NCI-H345 treated with DMSO at 0.1 percent for 48 hours (cell line): ENCODE results near the gene MLF1.

Experiments used
- DNase-seq: peaks from one replicate; lab custom pipeline; 2025; ENCODE audit not compliant: unreplicated experiment; lab: John Stamatoyannopoulos, UW

Gene MLF1

DNA sequence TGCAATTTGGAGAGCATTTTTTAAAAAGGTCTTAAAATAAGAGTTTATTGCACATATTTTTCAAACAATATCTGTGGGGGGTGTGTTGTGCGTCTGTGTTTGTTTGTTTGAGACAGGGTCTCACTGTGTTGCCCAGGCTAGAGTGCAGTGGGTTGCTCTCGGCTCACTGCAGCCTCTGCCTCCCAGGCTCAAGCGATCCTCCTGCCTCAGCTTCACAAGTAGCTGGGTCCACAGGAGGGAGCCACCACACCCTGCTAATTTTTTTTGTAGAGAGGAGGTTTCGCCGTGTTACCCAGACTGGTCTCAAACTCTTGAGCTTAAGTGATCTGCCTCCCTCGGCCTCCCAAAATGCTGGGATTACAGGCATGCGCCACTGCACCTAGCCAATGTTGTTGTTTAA lies 2.7 kb downstream of the MLF1 start:
- DNase-seq: no peak

DNA sequence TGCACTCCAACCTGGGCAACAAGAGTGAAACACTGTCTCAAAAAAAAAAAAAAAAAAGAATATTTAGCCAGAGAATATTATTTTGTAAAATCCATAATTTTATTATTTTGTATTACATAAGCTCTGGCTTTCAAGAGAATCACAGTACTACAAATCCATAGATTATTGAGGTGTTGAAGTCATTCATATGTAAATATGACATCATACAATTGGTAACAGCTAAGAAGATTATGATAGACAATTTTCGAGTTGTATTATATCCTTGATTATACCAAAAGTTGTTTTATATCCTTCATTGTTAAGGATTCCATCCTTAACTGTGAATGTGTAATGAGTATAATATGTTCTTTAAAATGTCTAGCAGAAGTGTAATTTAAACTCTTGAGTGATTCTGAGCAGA lies 3.7 kb downstream of the MLF1 start:
- DNase-seq: no peak

DNA sequence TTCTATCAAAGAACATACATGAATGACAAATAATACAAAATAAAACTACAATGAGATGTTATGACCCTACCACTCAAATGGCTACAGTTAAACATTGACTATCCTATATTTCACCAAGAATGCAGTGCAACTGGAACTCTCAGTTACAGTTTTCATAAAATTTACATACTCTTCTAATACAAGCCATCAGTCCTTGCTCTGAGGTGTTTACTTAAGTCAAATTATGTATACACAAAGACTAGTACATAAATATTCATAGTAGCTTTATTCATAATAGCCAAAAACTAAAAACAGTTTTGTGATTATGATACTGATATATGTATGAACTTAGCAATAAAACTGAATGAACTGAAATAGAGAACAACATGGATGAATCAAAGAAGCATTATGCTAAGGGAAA lies 19.2 kb downstream of the MLF1 start:
- no peak for DNase-seq

DNA sequence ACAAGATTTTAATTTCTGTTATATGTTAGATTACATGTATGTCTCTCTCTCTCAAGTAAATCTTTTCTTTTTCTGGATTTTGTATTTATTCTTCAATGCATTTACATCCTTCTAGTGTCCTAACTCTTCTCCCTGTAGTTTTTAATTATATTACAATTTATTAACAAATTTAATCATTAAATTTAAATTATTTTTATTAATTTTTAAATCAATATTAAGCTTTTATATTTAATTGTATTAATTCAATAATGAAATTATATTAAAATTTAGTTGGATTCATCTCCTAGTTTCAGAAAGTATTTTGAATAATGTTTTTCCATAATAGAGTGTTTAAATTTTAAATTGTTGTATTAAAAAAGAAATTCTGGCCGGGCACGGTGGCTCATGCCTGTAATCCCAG lies 29.8 kb downstream of the MLF1 start:
- DNase-seq: no peak

DNA sequence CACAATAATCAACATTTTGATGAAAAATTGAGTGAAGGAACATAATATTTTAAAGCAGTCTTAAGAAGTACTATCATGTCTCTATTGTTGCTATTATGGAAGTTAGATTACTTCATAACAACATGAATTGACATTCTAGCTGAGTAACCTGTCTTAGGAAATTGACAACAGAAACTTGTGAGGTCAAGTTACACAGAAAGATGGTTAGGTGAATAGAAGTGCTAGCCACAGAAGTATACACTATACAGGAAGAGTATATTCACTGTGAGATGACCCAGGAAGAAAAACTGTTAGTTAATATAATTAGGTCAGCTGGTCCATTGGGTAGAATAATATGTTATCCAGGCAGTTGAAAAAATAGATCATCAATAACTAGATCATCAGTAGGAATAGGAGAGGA lies 31.2 kb downstream of the MLF1 start:
- no peak for DNase-seq

DNA sequence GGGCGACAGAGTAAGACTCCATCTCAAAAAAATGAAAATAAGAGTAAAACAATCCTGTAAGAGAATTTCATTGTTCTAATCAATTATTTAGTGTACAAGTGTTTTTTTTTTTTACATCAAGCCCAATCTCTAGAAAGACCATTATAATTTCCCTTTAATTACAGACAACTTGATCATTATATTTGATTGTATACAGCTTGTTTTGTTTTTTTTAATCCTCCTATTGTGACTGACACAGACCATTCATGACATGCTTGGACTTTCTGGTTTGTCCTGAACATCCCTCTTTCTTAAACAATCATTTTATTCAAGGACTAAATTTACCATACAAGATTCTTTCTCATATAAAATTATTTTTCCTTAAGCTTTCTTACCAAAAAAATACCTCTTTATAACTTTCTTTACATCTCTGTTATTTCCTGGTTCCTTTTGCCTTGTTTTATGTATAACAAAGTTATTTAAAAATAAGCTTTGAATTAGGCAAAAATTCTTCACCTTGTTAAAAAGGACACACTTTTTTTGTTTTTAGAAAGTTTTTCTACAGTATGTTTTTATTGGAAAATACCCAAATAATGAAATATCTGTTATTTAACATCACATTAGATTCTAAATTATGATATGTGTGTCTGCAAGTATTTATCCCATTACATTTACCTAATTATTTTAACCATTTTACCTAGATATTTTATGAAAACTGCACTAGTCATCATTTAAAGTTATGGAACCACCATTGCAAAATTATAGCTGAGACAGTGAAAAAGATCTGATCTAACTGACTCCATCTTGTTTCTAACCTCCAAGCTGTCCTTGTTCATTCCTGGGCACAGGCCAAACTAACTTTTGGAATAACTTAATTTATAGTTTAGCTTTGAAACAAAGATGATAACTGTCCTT lies 47.2 kb downstream of the MLF1 start:
- no peak for DNase-seq

DNA sequence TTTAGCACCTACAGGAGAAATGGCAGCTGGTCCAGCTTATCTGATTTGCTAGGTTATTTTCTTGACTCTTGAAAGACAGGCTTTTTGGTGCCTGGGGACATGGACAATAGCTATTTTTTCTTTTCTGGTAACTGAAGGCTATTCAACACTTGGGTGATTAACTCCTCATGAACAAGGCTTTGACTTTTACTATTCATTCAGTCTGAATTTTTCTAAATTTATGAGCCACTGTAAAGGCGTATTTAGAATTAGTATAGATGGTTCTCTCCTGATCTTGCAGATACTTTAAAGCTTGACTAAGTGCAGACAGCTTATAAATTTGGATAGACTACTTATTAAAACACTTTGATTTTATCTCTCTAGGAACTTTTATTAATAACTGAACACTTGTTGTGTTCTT lies 54.9 kb downstream of the MLF1 start:
- DNase-seq: no peak

DNA sequence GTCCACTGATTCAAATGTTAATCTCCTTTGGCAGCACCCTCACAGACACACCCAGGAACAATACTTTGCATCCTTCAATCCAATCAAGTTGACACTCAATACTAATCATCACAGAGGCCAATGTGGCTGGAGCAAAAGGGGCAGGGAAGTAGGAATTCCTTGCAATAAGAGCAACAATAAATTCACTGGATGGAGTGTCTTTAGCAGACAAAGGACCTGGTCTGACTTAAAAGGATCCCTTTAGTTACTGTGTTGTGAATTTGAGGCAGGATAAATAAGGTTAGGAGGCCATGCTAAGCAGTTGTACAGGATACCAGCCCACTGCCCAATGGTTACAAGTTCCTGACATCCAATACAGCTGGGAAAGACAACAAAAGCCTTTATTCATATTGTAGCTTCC lies 61.0 kb downstream of the MLF1 start:
- DNase-seq: no peak

DNA sequence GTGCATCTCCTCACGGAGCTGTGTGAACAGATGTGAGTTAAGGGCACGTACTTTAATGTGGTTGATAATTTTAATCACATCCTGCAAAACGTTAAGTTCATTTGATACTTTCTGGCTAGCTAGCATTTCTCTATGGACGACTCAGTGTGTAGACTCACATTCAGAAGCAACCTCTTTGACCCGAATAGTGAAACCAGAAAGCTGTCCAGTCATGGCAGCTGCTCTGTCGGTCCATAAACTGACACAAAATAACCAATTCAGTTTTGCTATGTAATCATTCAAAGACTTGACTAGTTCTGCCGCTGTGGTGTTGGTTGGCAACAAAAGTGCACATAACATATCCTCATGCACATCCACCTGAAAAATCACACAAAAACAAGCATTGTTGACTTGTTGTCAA lies 69.7 kb downstream of the MLF1 start:
- no peak for DNase-seq

DNA sequence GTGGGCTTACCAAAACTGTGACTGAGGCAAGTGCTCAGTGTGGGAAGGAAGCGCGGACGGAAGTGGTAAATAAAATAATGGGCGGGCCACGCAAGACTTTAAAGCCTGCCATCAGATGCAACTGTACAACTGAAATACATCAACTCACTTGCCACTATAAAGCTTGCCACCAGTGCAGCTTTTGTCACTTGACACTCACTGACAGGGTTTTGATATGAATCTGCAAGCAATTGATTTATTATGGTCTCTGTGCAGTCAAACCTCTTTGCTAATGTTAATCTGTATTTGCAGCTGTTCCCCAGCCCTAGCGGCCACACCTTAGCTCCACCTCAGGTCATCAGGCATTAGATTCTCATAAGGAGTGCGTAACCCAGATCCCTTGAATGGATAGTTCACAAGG lies 71.0 kb downstream of the MLF1 start:
- no peak for DNase-seq

DNA sequence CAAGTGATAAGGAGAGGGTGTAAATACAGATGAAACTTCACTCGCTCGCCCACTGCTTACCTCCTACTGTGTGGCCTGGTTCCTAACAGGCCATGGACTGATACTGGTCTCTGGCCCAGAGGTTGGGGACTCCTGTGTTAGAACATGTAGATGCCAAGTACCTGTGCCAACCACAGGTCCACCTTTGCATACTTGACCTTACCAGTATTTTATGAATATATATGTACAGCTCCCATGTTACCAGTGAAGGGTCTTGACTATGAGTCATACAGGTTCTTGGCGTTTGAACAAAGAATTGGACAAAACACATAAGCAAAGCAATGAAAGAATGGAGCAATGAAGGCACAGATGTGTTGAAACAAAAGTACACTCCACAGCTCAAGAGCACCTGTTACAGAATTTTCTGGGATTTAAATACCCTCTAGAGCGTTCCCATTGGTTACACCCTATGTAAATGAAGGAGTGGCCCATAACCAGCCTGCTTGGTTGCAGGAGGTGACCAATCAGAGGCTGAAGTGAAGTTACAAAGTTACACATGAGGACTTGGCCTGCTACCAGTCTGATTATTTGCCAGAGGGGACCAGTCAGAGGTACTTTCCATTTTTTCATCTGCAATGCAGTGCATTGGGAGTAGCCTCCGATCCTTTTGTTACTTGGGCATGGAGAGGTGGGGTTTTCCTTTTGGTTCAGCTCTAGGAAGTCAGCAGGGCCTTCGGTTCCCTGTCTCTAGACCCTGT lies 71.6 kb downstream of the MLF1 start:
- DNase-seq: no peak

DNA sequence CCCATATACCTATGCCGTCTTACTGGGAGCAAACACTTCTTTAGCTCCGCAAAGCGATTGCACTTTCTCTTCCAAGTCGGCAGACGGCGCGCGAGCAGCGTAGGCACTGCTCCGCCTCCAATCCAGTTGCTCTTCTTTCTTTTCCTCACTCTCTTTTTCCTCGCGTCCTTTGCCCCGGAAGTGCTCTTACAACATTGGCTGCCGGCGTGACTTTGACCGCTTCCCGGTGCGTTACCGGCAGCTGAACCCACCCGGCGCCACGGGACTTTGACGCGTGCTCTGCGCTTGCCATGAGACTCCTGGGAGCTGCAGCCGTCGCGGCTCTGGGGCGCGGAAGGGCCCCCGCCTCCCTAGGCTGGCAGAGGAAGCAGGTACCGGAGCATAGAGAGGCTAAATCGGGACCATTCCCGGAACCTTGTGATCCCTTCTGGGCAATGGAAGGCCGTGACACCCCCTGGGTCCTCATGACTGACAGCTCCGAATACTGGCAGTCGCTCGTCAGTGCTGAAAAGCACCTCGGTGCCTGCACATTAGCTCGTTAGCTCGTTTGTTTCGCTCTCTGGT lies 73.4 kb downstream of the MLF1 start, which contains the start of gene GFM1:
TSS of gene GFM1 (plus strand) at position 183 of the 564 bp plus-strand sequence. CDS start at position 291, 108 bp downstream.
- DNase-seq: peak; percentile 90

DNA sequence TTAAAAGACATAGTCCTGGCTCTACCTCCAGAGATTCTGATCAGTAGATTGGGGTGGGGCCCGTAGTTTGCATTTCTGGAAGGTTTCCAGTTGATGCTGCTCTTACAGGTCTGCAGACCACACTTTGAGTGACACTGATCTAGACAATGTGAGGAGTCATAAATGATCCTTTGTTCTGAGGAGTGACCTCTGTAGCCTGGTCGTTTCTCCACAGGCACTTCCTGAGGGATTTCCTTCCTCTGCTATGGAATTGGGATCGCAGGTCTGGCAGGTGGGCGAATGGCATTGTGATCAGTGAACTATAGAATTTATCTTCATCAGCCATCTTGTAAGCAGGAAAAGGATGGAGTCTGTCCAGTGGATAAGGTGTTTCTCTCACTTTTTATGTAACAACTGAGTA lies 78.8 kb downstream of the MLF1 start:
- no peak for DNase-seq

DNA sequence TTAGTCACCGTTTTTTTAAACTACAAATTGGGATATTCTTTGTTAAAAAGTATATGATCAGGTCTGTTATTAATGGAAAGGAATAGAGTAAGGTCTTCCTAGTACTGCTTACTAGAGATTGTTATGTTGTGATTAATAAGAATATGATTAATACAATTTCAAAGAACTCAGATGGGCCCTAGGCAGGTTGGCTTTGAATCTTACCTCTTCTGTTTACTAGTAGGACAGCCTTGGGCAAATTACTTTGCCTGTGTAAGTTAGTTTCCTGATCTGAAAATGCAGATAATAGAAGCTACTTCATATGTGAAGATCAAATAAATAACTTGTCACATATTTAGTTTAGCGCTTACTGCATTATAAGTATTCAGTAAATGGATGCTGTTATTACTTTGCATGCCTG lies 80.2 kb downstream of the MLF1 start:
- no peak for DNase-seq

DNA sequence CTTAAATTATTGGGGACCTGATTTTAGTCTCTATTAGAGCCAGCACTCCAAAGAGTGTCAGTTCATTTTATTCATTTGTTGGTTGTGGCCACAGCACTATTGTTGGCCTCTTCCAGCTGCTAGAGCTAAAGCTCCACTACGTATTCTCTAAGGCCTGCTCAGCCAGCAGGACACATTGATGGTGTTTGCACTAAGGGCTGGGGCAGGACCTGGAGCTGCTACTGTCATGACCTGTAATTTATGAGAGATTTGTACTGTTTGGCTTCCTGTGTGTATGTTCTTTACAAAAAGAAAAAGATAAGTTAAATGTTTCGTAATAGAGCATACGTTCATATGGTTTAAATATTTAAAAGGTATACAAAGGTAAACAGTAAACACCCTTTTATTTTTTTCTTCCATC lies 81.5 kb downstream of the MLF1 start:
- no peak for DNase-seq
